ENCODE measurements around the gene TGFBR1.

The TGFBR1 gene

DNA sequence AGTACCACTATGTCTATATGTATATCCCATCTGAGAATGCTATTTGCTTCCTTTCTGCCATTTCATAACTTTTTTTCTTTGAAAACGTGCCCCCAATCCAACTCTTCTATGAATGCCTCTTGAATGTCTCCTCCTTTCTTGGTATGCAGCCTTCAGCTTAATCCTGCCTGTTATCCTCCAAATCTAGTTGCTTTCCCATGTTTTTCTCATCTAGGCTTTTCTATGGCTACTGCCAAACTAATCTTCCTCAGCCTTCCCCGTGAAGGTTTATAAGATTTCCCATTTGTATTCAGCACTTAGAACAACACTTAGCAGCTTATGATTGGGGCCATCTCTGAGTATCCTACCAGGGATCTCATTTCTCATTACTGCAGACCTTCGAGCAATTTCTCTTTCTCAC, 2.5 kb downstream of the TGFBR1 start:
- no peak for DNase-seq (ENCODE audit: low read depth)

DNA sequence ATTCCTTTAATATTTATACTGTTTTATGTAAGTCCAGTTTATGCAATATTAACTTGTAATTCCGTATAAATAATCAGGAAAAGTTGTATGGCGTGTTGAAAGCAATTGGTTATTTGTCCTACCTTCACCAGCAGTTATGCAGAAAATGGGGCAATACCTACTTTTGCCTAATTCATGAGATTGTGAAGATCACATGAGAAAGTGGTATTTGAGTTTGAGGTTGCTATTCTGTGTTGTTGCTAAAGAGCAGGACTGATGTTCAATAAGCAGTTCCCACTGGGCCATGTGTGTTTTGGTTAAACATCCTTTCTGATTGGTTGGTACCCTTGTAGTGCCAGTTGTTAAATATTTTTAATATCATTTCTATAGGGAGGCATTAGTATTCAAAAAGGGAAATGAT, 3.2 kb downstream of the TGFBR1 start:
- no peak for DNase-seq (ENCODE audit: low read depth)

DNA sequence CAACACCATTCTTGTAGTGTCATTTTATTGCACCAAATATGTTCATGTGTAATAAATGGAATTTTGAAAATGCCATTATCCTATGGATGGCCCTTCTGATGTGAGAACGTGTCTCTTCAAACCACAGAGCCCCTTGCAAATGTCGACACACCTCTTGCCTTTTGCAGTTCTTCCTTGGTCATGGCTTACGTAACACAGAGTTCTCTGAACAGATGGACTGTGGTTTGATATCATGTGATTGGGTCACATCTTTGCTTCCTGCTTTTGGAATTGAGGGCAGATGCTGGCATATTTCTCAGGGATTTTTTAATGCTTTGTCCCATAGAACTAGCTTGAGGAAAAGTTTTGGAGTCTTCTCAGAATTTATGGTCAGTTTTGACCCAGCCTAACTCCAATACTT, 4.6 kb downstream of the TGFBR1 start:
- no peak for DNase-seq (ENCODE audit: low read depth)

DNA sequence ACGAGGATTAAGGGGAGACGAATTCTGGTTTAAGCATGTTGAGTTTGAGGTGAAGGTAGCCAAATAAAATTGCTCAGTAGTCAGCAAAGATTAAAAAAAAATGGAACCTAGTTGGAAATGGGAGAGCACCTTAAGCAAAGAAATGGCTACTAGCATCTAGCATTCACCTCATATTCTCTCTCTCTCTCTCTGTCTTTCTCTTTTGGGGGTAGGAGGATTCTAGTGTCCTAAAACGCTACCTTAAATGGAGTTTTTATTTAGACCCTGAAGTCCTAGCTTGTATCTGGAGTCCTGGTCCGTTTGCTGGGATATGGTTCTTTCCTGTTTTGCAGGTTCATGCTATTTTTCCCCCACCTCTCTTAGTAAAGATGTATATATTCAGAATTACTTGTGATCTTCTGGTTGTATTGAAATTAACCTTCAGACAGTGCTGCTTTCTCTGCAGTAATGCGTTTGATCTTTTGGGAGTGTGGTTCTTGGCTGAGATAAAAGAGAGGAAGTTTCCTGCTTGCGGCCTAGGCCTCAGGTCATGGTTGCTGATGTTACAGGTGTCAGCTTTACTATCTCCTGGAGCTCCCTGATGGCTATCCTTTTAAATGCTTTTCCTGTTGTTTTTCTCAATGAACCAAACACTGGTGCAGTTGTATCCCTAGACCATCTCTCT, 8.0 kb downstream of the TGFBR1 start:
- no peak for DNase-seq (ENCODE audit: low read depth)

DNA sequence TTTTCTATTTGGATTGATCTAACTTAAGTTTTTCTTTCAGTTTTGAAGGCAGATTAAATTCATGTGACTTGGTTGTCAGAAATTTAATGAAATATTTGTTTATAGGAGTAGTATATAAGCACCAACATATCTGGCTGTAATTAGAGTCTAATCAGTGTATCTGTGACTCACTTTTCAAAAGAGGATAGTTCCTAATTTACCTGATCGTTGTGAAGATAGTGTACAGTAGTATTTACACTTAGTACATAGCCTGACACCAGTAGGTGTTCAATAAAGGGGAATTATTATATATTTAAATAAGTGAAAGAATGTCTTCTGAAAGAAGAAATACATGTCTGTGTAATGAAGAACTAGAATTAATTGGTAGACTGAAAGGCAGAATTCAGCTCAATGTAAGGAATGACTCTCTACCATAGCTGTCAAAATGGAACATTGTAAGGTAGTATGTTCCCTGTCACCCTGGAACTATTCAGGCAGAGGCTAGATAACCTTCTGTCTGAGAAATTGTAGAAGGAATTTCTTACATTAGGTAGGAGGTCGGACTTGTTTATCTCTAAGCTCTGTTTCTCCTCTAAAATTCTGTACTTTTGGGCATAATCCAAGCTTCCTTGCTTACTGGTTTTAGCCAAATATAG, 8.6 kb downstream of the TGFBR1 start:
- no peak for DNase-seq (ENCODE audit: low read depth)

DNA sequence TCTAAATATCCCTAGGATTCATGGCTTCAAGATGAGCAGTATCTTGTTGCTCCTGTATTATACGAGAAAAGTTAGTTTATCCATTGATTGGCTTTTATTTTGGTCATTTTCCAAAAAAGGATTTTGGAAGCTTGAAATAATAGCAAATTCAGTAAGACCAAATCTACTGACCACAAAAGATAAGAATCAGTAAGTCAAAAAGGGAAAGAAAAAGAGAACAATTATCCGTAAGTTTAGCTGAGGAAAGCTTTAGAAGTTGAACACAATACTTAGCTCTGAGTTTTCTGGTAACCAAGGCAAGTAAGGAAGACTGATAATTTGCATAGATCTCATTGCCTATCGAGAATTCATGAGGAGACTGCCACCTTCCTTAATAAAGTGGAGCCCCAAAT, 9.1 kb downstream of the TGFBR1 start:
- no peak for DNase-seq (ENCODE audit: low read depth)

DNA sequence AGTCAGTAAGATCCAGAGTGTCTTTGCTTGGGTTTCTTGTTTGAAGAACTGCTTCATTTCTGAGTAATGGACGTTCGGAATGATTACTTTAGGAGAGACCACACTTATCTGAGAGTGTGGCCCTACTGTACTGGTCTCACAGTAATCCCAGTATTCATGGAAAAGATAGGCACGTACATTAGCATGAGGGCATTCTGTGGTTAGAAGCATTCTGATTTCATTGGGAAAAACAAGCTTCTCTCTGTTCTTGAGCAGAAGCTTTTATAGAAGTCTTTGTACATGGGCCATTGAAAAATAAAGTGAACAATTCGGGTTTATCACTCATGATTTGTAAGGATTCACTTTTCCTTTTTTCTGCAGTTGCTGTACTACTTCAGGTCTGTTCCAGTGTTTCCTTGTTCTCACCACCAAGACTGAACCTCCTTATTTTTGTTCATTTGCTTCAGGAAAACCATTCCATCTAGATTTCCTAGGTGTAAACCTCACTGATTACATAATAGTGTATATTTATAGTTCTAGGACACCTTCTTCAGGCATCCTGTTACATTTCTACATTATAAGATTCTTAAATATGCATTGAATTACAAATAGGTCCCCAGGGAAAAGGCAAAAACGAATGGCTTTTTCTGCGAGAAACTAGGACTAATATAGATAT, 10.1 kb downstream of the TGFBR1 start:
- no peak for DNase-seq (ENCODE audit: low read depth)

DNA sequence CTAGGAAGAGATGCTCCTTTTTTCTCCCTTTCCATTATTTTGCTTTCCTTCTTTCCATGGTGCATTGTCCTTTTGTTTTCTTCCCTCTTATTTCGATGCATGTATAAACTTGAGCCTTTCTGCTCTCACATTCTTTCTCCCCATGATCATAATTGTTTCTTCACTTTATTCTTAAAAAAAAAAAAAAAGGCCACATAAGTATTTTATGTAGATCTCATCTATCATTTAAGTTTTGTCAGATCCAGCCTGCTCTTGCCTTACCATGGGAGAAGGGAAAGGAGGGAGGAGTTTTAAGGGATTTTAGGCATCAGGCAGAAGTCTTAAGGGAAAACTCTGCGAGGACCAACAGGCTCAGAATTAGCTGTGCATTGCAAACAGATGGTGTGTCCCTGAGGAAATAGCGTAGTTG, 11.1 kb downstream of the TGFBR1 start:
- no peak for DNase-seq (ENCODE audit: low read depth)

DNA sequence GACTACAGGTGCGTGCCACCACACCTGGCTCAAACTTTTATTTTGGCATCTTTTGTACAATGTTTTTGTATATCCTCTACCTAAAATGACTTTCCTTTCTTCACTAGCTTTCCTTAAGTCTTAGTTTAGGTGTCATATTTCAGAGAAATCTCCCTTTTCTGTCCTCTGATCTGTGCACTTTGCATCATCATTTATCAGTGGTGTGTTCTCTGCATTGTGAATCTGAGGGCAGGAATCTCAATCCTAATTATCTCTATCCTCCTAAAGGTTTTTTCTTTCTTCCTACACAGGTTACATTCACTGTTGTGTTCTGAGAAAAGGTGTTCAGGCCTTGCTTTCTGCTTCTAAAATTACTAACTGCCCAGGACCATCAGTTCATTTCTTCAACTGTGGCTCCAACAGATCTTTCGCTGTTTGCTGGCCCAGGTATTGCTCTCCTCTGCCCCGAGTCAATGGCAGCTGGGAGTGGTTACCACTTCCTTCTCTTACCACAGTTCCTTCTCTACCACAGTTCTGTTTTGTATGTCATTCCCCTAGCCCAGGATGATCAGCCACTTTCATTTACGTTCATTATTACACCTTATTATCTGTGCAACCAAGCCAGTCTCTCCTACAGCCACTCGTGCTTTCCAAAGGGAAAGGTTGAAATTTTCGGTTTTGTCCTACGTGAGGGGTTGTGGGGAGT, 14.0 kb downstream of the TGFBR1 start:
- DNase-seq (ENCODE audit: low read depth), result no peak

DNA sequence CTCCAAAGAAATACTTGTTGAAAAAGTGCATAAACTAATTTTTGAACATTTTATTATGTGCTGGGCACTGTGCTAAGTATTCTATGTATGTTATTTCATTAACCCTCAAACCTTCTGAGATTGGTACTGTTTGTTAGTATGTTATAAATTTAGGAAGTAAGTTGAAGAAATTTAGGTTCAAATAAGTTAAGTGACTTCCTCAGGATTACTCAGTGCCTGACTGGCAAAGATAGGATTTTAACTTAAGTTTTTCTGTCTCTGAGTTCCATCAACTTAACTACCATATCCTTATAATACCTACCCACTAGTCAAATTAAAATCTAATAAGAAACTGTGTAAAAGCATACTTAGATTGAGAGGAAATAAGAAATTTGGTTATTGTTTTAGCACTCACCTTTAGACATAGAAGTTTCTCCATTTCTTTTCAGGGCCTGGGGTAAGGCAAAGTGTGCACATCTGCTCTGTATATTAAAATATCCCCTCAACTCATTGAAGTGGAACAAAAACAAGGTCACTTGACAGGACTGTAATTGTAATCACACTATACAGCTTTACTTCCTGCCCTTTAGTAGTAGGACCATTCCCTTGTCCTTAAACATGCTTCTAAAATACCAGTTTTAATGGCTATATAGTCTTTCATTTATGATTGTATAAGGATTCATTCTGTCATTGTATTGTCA, 15.2 kb downstream of the TGFBR1 start:
- DNase-seq (ENCODE audit: low read depth), result no peak

DNA sequence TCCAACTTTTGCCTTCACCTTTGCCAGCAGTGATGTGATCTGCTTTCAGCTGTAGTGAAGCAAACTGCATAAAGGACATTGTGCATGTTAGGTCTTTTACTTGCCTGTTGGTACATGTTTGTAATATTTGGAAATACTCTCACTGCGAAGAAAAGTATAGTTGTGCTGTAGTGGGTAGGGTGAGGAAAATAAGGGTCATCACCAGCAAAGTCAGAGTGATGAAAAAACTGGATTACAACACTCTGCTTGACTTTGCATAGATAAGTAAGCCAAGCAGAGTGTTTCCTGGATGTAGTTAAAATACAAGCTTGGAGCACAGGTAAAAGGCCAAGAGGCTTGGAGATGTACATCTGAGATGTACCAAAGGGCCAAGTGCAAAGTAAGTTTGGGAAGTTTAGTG, 16.7 kb downstream of the TGFBR1 start:
- no peak for DNase-seq (ENCODE audit: low read depth)

DNA sequence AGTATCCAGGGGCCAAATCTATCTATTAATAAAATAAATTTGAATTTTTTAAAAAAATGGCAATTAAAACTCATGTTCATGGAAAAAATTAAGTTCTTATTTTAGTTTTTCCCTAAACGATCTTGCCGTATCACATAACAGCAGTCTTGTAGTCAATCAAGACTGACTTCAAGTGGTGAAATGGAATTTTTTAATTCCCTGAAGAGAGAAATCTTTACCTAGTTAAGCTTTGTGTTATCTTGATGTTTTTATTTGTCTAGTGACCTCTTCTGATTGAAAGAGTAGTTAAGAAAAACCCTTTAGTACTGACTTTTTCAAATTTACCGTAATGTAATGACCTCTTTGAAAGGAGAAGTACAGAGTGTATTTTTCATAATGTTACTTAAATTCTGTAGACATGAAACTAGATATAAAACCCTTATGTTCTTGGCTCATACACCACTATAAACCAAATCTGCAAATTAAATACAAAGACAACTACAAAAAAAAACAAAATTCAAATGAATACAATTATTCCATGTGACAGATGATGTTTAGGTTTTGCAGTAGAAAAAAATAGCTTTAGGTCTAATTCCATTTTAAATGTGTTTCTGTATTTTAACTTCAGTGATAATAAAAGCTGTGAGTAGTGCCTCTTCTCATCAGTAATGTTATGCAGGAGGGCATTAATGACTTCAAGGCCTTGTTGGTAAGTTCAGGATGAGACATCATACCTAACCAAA, 19.8 kb downstream of the TGFBR1 start:
- no peak for DNase-seq (ENCODE audit: low read depth)

DNA sequence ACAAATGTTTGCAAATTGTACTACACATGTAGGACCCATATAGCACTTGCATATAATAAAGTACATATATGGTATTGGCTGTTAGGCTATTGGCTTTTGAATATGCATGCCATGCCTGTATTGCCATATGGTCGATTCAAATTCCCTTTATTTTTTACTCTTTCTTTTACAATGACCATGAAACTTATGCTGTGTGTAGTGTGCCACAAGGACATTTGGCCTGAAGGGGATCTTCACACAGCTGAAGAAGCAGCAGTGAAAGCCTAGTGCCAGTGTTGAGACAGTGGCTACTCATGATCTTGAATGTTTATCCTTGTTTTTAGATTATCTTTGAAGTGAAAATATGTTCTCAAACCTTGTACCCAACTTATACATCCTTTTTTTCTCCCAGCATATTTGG, 20.5 kb downstream of the TGFBR1 start:
- DNase-seq (ENCODE audit: low read depth), result no peak

DNA sequence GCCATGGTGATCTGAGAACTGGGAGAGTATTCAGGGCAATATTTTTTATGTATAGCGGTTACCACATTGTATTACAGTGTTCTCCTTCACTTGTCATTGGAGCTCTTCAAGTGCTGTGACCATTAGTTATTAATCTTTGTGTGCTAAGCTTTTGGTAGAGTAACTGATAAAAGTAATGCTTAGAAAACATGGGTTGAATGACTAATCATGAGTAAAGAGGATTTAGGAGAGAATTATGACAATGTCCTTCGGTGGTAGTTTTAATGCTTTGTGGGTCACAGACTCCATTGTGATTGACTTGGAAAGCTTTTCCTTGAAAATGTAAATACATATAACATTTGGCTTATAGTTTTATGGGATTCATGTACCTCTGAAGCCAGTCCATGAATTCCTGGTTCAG, 21.4 kb downstream of the TGFBR1 start:
- no peak for DNase-seq (ENCODE audit: low read depth)

DNA sequence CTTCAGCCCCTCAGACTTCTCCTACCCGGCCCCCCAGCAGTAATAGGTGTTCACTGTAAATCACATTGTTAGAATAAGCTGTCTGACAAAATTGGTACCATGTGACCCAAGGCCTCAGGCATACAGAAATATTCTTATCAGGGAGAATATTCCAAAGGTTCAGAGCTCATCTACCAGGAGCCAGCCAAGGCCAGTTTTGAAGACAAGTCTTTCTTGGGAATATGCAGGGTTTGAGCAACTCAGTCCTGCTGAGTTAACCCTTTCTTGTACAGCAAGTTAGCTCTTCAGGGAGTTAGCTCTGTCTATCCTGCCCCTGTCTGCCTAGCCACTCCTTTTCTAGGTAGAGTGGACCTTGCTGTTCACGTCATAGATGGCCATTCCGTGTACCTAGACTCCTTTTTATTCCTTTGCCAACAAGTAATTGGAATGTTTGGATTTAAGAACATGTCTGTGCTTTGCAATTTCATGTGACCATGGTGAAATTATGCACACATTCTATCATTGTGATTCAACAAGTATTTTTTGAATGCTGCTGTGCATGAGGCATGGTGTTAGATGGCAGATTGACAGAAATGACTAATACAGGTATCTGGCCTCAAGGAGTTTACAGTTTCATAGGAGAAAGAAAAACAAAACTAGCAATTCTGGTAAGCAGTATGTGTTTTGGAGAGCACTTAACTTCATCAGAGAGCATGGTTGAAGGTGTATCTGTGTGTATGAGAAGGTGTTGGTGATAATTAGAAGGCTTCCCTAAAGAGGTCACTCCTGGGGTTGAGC, 22.6 kb downstream of the TGFBR1 start:
- no peak for DNase-seq (ENCODE audit: low read depth)

DNA sequence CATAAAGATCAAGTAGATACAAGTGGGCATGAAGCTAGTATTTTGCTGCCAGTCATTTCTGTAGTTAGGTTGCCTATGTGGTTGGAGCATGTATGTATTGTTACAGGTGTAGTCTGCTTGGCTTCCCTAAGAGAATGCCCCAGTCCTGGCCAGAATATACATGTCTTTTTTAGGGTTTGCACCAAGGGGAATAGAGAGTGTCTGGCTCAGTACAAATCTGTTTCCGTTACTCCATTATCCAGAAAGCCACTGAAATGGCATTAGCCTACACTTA, 23.2 kb downstream of the TGFBR1 start:
- no peak for DNase-seq (ENCODE audit: low read depth)

DNA sequence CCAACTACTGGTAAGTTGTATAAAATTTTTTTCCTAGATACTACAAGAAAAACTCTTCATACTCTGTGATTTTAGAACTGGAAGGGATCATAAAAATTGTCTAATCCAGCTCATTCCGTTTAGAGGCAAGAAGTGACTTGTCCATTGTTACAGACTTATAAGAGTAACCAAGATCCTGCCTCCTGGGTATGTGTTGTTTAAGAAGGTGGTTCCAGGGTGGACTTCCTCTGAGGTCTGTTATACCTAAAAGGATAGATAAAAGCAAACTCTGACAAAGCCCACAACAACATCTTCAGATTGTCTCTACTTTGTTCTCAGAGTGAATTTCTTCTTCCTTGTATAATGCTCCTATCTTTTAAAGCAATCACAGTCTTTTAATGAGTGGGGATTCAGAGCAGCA, 24.2 kb downstream of the TGFBR1 start:
- no peak for DNase-seq (ENCODE audit: low read depth)

DNA sequence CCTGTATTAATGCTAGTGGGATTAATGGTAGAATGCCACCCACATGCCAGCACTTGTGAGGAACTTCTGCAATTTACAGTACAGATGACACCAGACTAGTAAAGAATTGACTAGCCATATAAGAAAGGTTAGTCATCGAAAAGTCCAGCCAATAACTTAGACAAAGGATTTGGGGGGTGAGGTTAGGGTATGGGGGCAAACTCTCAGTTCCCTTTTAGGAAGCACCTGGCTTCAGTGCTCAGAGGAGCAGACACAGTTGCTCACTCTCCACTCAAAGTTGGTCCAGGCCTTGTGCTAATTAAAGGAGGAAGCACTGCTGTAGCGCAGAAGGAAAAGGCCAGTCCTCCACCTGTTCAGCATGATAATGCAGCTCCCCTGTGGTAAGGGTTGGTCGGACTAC, 25.2 kb downstream of the TGFBR1 start:
- DNase-seq (ENCODE audit: low read depth), result no peak

DNA sequence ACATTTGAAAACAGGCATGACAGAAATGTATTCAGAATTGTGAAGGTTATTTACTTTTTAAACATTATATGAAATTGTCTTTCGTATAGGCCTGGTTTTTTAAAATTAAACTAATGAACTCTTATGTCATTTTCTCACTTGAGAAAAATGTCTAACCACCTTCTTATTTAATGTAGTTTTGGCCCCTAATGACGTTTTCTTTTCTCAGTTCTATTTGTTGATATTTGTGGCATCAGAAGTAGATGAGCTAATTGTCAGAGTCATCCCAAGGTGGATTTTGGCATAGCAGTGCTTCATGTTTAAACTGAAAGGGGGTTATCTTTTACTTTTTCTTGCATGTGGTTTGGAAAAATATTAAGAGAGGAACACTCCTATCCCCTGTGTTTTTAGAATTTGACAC, 28.2 kb downstream of the TGFBR1 start:
- no peak for DNase-seq (ENCODE audit: low read depth)

DNA sequence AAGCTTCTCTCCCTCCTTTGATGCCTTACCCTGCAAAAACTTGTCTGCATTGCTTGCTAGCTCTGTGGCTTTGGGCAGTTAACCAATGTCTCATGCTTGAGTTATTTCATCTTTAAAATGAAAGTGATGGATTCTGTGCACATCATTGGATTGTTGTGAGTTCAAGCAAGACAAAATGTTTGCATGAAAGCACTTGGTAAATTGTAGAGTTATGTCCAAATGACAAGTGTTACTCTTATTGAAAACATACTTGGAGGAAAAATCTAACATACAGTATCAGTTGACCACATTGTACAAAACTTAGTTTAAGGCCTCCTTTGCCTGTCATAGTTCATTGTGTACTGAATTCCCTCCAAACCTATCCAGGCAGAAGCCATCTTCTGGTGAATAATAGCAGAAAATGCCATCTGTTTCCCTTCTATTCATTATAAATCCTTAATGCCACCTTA, 30.0 kb downstream of the TGFBR1 start:
- no peak for DNase-seq (ENCODE audit: low read depth)

DNA sequence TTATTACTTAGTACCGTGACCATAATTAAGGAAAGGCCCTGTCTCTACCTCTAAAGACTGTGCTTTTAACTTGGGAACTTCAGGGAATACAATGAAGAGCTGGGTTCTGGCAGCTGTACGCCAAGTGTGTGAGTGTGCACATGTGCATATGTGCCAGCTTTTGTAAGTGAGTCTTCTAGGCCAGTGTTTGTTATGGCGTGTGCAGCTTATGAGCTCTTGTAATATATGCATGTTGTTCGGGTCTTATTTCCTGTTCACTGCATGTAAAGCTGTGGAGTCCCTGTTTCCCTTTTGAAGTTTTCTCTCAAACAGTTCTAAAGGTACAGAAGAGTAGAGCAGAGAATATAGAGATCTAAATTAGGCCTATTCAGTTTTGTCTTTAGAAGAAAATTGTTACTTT, 30.5 kb downstream of the TGFBR1 start:
- DNase-seq (ENCODE audit: low read depth), result no peak

Measured in stimulated activated CD8-positive, alpha-beta memory T cell treated with anti-CD3 and anti-CD28 coated beads, Interleukin-4, amount 100 ng/mL, for 24 hours (primary cell).